AG10803 (cell line): Measurements from ENCODE around the gene NDOR1.

ENCODE experiments used
- DNase-seq: peaks from one replicate; pipeline ENCODE4 v3.0.0; 2010; ENCODE audit warnings: low read depth
- H3K4me3 ChIP-seq: 2 replicates; pipeline ENCODE4 v1.5.1; 2011; ENCODE audit warnings: mild to moderate bottlenecking, low read length, control low read depth
- TF ChIP-seq, protein P1 (sequence below): conservative IDR thresholded peaks from 2 replicates; pipeline ENCODE4 v1.5.1; 2011; ENCODE audit warnings: mild to moderate bottlenecking, low read length, control low read depth, inconsistent platforms

NDOR1 gene

GRCh38 chr9:137229903-137230704 lies 24.6 kb downstream of the NDOR1 start:
- TF ChIP-seq, protein P1, sequence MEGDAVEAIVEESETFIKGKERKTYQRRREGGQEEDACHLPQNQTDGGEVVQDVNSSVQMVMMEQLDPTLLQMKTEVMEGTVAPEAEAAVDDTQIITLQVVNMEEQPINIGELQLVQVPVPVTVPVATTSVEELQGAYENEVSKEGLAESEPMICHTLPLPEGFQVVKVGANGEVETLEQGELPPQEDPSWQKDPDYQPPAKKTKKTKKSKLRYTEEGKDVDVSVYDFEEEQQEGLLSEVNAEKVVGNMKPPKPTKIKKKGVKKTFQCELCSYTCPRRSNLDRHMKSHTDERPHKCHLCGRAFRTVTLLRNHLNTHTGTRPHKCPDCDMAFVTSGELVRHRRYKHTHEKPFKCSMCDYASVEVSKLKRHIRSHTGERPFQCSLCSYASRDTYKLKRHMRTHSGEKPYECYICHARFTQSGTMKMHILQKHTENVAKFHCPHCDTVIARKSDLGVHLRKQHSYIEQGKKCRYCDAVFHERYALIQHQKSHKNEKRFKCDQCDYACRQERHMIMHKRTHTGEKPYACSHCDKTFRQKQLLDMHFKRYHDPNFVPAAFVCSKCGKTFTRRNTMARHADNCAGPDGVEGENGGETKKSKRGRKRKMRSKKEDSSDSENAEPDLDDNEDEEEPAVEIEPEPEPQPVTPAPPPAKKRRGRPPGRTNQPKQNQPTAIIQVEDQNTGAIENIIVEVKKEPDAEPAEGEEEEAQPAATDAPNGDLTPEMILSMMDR = no peak
- H3K4me3 ChIP-seq = no peak overlapping the region
- DNase-seq = no peak

GRCh38 chr9:137230705-137231371 lies 25.3 kb downstream of the NDOR1 start, which contains the start of gene SLC34A3:
SLC34A3 (plus strand) TSS chr9:137230901; CDS start chr9:137231703, 802 bp downstream.
- no peak for DNase-seq
- no peak within 1 kb of the TSS for H3K4me3 ChIP-seq
- TF ChIP-seq, protein P1 = no peak

GRCh38 chr9:137231372-137232039 lies 26.0 kb downstream of the NDOR1 start:
- H3K4me3 ChIP-seq = no peak overlapping the region
- no peak for DNase-seq
- TF ChIP-seq, protein P1 = no peak

DNA sequence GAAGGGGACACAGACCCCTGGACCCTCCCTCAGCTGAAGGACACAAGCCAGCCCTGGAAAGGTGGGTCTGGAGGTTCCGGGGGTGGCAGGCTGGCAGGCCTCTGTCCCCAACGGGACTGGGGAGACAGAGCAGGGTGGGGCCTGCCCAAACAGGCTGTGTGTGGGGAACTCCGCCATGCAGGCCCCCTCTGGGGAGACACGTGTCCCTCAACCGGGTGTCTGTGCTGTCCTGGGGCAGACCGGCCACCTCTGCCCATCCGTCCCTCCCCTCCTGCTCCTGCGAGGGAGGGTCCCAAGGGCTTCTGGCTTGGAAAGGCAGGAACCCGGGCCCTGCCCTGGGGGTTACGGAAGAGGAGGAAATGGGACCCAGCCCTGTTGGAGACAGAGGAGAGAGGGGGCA lies 26.6 kb downstream of the NDOR1 start:
- DNase-seq = no peak
- H3K4me3 ChIP-seq = no peak overlapping the region
- TF ChIP-seq, protein P1 = no peak

DNA sequence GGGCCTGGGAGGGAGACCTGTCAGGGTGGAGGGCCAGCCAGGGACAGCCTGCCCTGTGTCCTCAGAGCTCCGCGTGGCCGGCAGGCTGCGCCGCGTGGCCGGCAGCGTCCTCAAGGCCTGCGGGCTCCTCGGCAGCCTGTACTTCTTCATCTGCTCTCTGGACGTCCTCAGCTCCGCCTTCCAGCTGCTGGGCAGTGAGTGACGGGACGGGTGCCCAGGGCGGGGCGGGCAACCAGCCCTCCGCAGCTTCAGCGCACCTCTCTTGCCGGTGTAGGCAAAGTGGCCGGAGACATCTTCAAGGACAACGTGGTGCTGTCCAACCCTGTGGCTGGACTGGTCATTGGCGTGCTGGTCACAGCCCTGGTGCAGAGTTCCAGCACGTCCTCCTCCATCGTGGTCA lies 27.0 kb downstream of the NDOR1 start:
- DNase-seq = no peak
- TF ChIP-seq, protein P1 = no peak
- no peak overlapping the region for H3K4me3 ChIP-seq

DNA sequence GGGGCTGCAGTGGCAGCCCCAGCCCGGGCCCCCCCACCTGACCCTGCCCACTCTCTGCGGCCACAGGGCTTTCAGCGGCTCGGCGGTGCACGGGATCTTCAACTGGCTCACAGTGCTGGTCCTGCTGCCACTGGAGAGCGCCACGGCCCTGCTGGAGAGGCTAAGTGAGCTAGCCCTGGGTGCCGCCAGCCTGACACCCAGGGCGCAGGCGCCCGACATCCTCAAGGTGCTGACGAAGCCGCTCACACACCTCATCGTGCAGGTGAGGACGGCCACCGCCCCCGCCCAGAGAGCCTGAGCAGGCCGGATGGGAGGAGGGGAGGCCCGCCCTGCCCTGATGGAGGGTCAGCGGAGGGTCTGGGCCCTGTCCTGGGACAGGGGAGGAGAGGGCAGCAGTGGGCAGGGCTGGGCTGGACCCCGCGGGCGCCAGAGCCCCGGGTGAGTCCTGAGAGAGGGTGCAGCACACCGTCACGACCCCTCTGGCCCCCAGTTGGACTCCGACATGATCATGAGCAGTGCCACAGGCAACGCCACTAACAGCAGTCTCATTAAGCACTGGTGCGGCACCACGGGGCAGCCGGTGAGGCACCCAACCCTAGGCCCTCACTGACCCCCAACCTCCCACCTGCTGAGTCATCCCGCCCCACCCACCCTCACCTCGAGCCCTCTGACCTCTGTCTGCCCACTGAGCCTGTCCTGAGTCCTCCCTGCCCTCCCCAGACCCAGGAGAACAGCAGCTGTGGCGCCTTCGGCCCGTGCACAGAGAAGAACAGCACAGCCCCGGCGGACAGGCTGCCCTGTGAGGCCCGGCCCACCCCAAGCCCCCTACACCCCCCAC lies 27.9 kb downstream of the NDOR1 start:
- no peak overlapping the region for H3K4me3 ChIP-seq
- TF ChIP-seq, protein P1 = no peak
- no peak for DNase-seq
